Spleen (tissue), 11 donors: Measurements from ENCODE around the gene WHRN. TPM values are rescaled to one million over a fixed set of nuclear protein-coding genes. Genes with fewer than 3 reads are reported as not detected.
A peak's percentile ranks its signal among the peaks of the same experiment; 100 is the strongest.

Source experiments
- DNase-seq: peaks from one replicate; pipeline ENCODE4 v3.0.0-alpha.2; 2020
- H3K27ac ChIP-seq, 8 donors: fragments of 200-600 bp; sonication (generic) in 7 of 8; 1 replicate in 4 of 8; 2 replicates in 4 of 8; pipeline versions ENCODE4 v1.5.0 to v1.8.0; 2016 to 2021; ENCODE audit warnings: inconsistent platforms in 4 of 8, mild to moderate bottlenecking in 4 of 8, moderate library complexity in 1 of 8
- H3K27me3 ChIP-seq, 7 donors: fragments of 200-600 bp; sonication (generic) in 6 of 7; replicated peaks in 1 of 7; 1 replicate in 4 of 7; 2 replicates in 3 of 7; pipeline versions ENCODE4 v1.5.0 to v1.8.0; 2016 to 2021; ENCODE audit warnings: inconsistent platforms in 3 of 7, mild to moderate bottlenecking in 1 of 7
- H3K36me3 ChIP-seq, 6 donors: fragments of 200-600 bp; sonication (generic) in 5 of 6; 1 replicate in 4 of 6; 2 replicates in 2 of 6; pipeline versions ENCODE4 v1.5.0 to v1.8.0; 2016 to 2021; ENCODE audit warnings: inconsistent platforms in 2 of 6
- H3K4me1 ChIP-seq, 6 donors: fragments of 200-600 bp; sonication (generic) in 5 of 6; 1 replicate in 3 of 6; 2 replicates in 3 of 6; pipeline versions ENCODE4 v1.5.0 to v1.8.0; 2016 to 2021; ENCODE audit warnings: inconsistent platforms in 3 of 6
- H3K4me3 ChIP-seq, 8 donors: fragments of 200-600 bp; sonication (generic) in 7 of 8; 1 replicate in 4 of 8; 2 replicates in 4 of 8; pipeline versions ENCODE4 v1.5.0 to v1.8.0; 2016 to 2021; ENCODE audit warnings: inconsistent platforms in 4 of 8, mild to moderate bottlenecking in 4 of 8, moderate library complexity in 2 of 8
- H3K9me3 ChIP-seq, 8 donors: fragments of 200-600 bp; sonication (generic) in 7 of 8; 1 replicate in 4 of 8; 2 replicates in 4 of 8; pipeline versions ENCODE4 v1.5.0 to v1.8.0; 2016 to 2021; ENCODE audit warnings: inconsistent platforms in 4 of 8
- POLR2A ChIP-seq, 3 donors: fragments of 450-650 bp; IDR thresholded peaks; one replicate each; pipeline ENCODE4 v1.5.1; 2017; ENCODE audit warnings: antibody characterized with exemption in 3 of 3, mild to moderate bottlenecking in 1 of 3
- POLR2AphosphoS5 ChIP-seq, 3 donors: sonication (generic); formaldehyde crosslinking; IDR thresholded peaks; one replicate each; pipeline ENCODE4 v1.5.1; 2017; ENCODE audit warnings: antibody characterized with exemption in 3 of 3
- WGBS, 5 donors: extraction: QIAGEN DNeasy Blood & Tissue Kit in 3 of 5; methylation state at CpG; one replicate each; pipeline versions ENCODE4 v1.1.5 to v1.1.7; 2013 to 2018; 5-methylcytosine and 5-hydroxymethylcytosine counted together
- intact Hi-C: fragments of 100-400 bp; cut with DNase I; formaldehyde crosslinking; loops from one replicate; pipeline ENCODE4 v1.15.0; 2023; ENCODE audit warnings: low total_unique reads
- polyA plus RNA-seq, 3 donors: library from polyadenylated mRNA; stranded (reverse); fragments of 200-250 nt; gene quantifications; one replicate each; pipeline ENCODE4 v1.2.1, GENCODE V29; 2013
- total RNA-seq, 7 donors: library from RNA; depleted of rRNA in 3 of 7; stranded (reverse); fragments of >200 nt in 3 of 7; fragmentation: NEBNext Ultra II Directional in 4 of 7; extraction: Animal tissue kit (Norgen Biotek cat#: 25700) in 4 of 7; gene quantifications; one replicate each; pipeline versions ENCODE4 v1.1.0 to v1.2.1, GENCODE V29; 2016 to 2021
- TF ChIP-seq, protein P1 (sequence below), 11 experiments: fragments of 200-600 bp in 7 of 11; fragments of 450-650 bp in 4 of 11; sonication (generic) in 4 of 11; IDR thresholded peaks in 8 of 11; conservative IDR thresholded peaks in 3 of 11; 1 replicate in 7 of 11; 2 replicates in 4 of 11; pipeline versions ENCODE4 v1.4.0 to v1.8.0; 2016 to 2021; ENCODE audit warnings: antibody characterized with exemption in 11 of 11, inconsistent platforms in 4 of 11, mild to moderate bottlenecking in 1 of 11
- donor health status: healthy with polysubstance abuse.
- donor health status: DM: no; HTN: no; CAD: no; lungs with moderate emphysema.
- donor health status: DM: no; HTN: no; CAD: no.
- donor health status: Bipolar disorder and iron deficiency.
- donor health status: healthy.
- donor health status: DM: no; HTN: no; CAD: no.
- donor health status: DM: yes; HTN: yes; CAD: no.

Gene WHRN
- total and polyA plus RNA-seq, 10 donors: 3.7 to 51.6 (median 26.8) TPM

DNA sequence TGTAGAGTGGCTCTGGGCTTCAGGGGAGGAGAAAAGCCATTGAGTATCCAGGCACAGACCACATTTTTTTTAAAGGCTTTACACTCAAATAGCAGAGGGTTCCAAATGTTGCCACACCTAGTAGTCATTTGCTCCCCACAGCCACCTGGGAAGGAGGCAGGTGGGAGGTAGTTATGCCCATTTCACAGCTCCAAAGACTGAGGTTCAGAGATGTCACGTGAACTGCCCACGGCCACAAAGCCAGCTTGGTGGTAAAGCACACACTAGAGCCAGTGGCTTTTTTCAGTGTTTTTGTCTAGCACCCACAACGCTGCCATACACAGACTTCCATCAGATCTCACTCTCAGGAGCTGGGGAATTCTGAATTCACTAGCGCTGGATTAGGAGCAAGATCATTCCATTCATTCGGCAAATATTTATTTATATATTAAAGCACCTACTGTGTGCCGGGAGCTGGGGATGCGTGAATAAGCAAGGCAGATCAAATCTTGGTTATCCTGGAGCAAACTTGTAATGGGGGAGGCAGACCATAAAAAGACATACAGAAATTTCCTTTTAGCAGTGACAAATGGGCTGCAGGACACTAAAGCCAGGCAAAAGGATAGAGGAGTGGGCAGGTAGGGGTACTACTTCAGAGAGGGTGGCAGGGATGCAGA lies 7.4 kb downstream of the WHRN start:
- no peak overlapping the region for H3K27ac ChIP-seq
- 77 to 91% (median 90%) methylated on average over 7 of the region's 7 CpGs for WGBS, 5 donors
- H3K27me3 ChIP-seq: no peaks in the 10 kb centered on the region
- no peaks in the 10 kb centered on the region for H3K36me3 ChIP-seq
- no peak overlapping the region for H3K4me3 ChIP-seq
- intact Hi-C loops: no loop called here
- H3K4me1 ChIP-seq: peaks cover 0 to 68% (median 26%) of the 10 kb centered on the region in 6 donors
- no peak for DNase-seq
- no peak for TF ChIP-seq POLR2AphosphoS5 (IDR thresholded peaks at IDR 0.05)
- TF ChIP-seq, protein P1, sequence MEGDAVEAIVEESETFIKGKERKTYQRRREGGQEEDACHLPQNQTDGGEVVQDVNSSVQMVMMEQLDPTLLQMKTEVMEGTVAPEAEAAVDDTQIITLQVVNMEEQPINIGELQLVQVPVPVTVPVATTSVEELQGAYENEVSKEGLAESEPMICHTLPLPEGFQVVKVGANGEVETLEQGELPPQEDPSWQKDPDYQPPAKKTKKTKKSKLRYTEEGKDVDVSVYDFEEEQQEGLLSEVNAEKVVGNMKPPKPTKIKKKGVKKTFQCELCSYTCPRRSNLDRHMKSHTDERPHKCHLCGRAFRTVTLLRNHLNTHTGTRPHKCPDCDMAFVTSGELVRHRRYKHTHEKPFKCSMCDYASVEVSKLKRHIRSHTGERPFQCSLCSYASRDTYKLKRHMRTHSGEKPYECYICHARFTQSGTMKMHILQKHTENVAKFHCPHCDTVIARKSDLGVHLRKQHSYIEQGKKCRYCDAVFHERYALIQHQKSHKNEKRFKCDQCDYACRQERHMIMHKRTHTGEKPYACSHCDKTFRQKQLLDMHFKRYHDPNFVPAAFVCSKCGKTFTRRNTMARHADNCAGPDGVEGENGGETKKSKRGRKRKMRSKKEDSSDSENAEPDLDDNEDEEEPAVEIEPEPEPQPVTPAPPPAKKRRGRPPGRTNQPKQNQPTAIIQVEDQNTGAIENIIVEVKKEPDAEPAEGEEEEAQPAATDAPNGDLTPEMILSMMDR (IDR thresholded peaks at IDR 0.05 in 8 of 11, conservative IDR thresholded peaks at IDR 0.05 in 3 of 11): no peak
- TF ChIP-seq POLR2A (IDR thresholded peaks at IDR 0.05): no peak
- no peaks in the 10 kb centered on the region for H3K9me3 ChIP-seq

DNA sequence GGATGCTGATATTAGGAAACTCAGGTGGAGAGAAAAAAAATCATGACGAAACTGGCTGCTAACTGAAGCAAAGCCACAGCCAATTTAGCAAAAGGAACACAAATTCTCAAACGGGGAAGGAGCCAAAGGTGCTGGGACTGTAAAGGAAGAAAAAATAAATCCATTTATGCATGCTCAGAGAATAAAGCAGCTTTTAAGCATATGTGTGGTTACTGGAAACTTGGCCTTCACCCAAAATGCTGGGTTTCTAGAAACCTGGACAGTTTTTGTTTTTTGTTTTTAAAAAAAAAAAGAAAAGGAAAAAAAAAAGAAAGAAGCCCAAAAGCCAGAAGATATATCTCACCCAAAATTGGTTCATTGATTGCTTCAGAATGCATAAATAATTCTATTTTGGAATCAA lies 8.0 kb downstream of the WHRN start:
- Histone ChIP-seq H3K4me1 (peaks cover 0 to 61% (median 21%) of the 10 kb centered on the region in 6 donors), H3K9me3 (no peaks in the 10 kb centered on the region), H3K27ac (no peak overlapping the region), H3K4me3 (no peak overlapping the region), H3K27me3 (no peaks in the 10 kb centered on the region), H3K36me3 (no peaks in the 10 kb centered on the region)
- 30 to 38% (median 34%) methylated on average over 2 of the region's 2 CpGs for WGBS, 5 donors
- TF ChIP-seq, protein P1 (IDR thresholded peaks at IDR 0.05 in 8 of 11, conservative IDR thresholded peaks at IDR 0.05 in 3 of 11): no peak
- no peak for TF ChIP-seq POLR2A (IDR thresholded peaks at IDR 0.05)
- no peak for TF ChIP-seq POLR2AphosphoS5 (IDR thresholded peaks at IDR 0.05)
- no peak for DNase-seq
- intact Hi-C loops: no loop called here

DNA sequence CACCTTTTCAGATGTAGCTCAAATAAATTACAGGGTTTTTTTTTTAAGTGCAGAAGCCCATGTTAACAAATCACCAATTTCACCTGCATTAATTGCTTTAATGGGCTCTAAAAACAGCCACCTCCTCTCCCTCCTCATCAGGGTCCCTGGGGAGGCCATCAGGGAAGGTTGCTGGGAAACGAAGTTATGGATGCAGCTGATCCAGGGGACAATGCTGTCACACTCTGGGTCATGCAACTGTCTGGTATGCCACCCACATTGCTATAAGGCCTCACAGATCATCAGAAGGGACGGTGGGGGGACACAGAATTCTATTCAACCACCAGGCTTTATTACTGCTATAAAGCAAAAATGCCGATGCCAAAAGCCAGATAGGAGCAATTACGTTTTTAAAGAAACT lies 9.3 kb downstream of the WHRN start:
- TF ChIP-seq POLR2A (IDR thresholded peaks at IDR 0.05) (no peak), POLR2AphosphoS5 (IDR thresholded peaks at IDR 0.05) (no peak)
- TF ChIP-seq, protein P1 (IDR thresholded peaks at IDR 0.05 in 8 of 11, conservative IDR thresholded peaks at IDR 0.05 in 3 of 11): no peak
- intact Hi-C loops: no loop called here
- 82 to 92% (median 88%) methylated on average over 4 of the region's 4 CpGs for WGBS, 5 donors
- H3K4me1 ChIP-seq: peaks cover 0 to 52% (median 18%) of the 10 kb centered on the region in 6 donors
- no peaks in the 10 kb centered on the region for H3K36me3 ChIP-seq
- no peaks in the 10 kb centered on the region for H3K9me3 ChIP-seq
- DNase-seq: no peak
- no peak overlapping the region for H3K4me3 ChIP-seq
- no peaks in the 10 kb centered on the region for H3K27me3 ChIP-seq
- peak overlapping the region in 1 of 8 donors; percentile 81 for H3K27ac ChIP-seq

DNA sequence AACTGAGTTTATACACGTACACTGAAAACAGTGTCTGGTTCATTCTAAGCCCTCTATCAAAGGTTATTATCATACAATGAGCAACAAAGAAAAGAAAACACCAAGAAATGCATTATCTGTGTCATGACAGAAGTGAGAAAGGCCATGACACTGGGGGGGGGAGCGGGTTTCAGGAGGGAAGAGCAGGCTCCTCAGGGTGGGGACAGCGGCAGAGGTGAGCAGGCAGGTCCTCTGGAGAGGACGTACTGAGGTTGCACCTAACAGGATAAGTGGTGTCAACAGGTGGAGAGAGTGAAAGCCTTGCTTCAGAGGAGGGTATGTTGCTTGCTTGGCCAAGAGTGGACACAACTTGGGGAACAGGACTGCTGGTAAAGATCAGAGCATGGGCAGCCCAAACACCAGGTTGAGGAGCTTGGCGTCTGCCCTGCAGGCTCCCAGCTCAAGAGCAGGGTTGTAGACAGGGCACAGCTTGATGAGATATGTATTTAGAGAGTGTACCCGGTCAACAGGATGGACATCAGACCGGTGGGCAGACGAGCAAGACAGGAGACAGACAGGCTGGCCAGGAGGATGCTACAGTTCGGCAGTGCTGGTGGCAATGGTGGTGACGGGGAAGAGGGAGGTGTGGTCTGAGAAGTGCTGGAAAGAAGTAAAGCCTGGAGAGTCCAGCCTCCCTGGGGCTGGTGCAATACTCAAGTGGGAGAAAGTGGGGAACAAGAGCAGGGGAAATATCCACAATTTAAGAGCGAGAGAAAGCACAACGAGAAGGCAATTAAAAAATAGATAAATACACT lies 10.3 kb downstream of the WHRN start:
- 69 to 75% (median 71%) methylated on average over 12 of the region's 12 CpGs for WGBS, 5 donors
- no peak overlapping the region for H3K4me3 ChIP-seq
- H3K4me1 ChIP-seq: peaks cover 0 to 44% (median 16%) of the 10 kb centered on the region in 6 donors
- no peak for DNase-seq
- TF ChIP-seq, protein P1 (IDR thresholded peaks at IDR 0.05 in 8 of 11, conservative IDR thresholded peaks at IDR 0.05 in 3 of 11): no peak
- TF ChIP-seq POLR2AphosphoS5 (IDR thresholded peaks at IDR 0.05) (no peak), POLR2A (IDR thresholded peaks at IDR 0.05) (no peak)
- intact Hi-C loops: no loop called here
- peak overlapping the region in 6 of 8 donors; percentile 24 to 81 (median 66) for H3K27ac ChIP-seq
- no peaks in the 10 kb centered on the region for H3K9me3 ChIP-seq
- no peaks in the 10 kb centered on the region for H3K27me3 ChIP-seq
- no peaks in the 10 kb centered on the region for H3K36me3 ChIP-seq
